Measurements from ENCODE around the gene MBD3L1.

The MBD3L1 gene

GRCh38 chr19:8881512-8881911 is 49.3 kb downstream of the MBD3L1 start:
- no peak for DNase-seq

GRCh38 chr19:8884416-8884815 is 52.2 kb downstream of the MBD3L1 start:
- no peak for DNase-seq

GRCh38 chr19:8887364-8887763 is 55.2 kb downstream of the MBD3L1 start:
- no peak for DNase-seq

GRCh38 chr19:8890260-8890659 is 58.1 kb downstream of the MBD3L1 start:
- DNase-seq, result no peak

All from fibroblast of skin of scalp (primary cell).